Esophagus muscularis mucosa (tissue), 4 donors: ENCODE measurements around the gene MAN1B1. TPM values are rescaled to one million over a fixed set of nuclear protein-coding genes. Genes with fewer than 3 reads are reported as not detected.
A peak's percentile ranks its signal among the peaks of the same experiment; 100 is the strongest.

Experiments
- DNase-seq: peaks from one replicate; pipeline ENCODE4 v3.0.0-alpha.2; 2017; ENCODE audit errors: extremely low spot score
- H3K27ac ChIP-seq, 4 donors: fragments of 200-600 bp; sonication (generic); replicated peaks in 1 of 4; 1 replicate in 3 of 4; 2 replicates in 1 of 4; pipeline ENCODE4 v1.5.1; 2016 to 2019; ENCODE audit warnings: mild to moderate bottlenecking in 1 of 4
- H3K27me3 ChIP-seq, 4 donors: fragments of 200-600 bp; sonication (generic); one replicate each; pipeline versions ENCODE4 v1.5.1 to v1.6.0; 2016 to 2019
- H3K36me3 ChIP-seq, 4 donors: fragments of 200-600 bp; sonication (generic); one replicate each; pipeline ENCODE4 v1.5.1; 2016 to 2019
- H3K4me1 ChIP-seq, 4 donors: fragments of 200-600 bp; sonication (generic); one replicate each; pipeline ENCODE4 v1.5.1; 2016 to 2019
- H3K4me3 ChIP-seq, 4 donors: fragments of 200-600 bp; sonication (generic); 1 replicate in 2 of 4; 2 replicates in 2 of 4; pipeline ENCODE4 v1.5.1; 2016 to 2019; ENCODE audit warnings: mild to moderate bottlenecking in 4 of 4, moderate library complexity in 1 of 4
- H3K9me3 ChIP-seq, 4 donors: fragments of 200-600 bp; sonication (generic); 1 replicate in 3 of 4; 2 replicates in 1 of 4; pipeline ENCODE4 v1.5.1; 2016 to 2019
- EP300 ChIP-seq: sonication (generic); formaldehyde crosslinking; IDR thresholded peaks from one replicate; pipeline ENCODE4 v1.6.1; 2017; ENCODE audit warnings: antibody characterized with exemption
- POLR2A ChIP-seq: fragments of 450-650 bp; IDR thresholded peaks from one replicate; pipeline ENCODE4 v1.6.1; 2017; ENCODE audit warnings: antibody characterized with exemption, moderate library complexity, mild to moderate bottlenecking, low read depth
- POLR2AphosphoS5 ChIP-seq, 2 donors: sonication (generic); formaldehyde crosslinking; IDR thresholded peaks; one replicate each; pipeline ENCODE4 v1.6.1; 2017; ENCODE audit warnings: antibody characterized with exemption in 2 of 2
- WGBS: methylation state at CpG from one replicate; pipeline ENCODE4 v1.1.5; 2018; 5-methylcytosine and 5-hydroxymethylcytosine counted together
- intact Hi-C: fragments of 100-400 bp; cut with DNase I; formaldehyde crosslinking; loops from one replicate; pipeline ENCODE4 v1.15.1; 2023
- total RNA-seq, 4 donors: library from RNA; depleted of rRNA; stranded (reverse); fragments of >200 nt; gene quantifications; one replicate each; pipeline versions ENCODE4 v1.1.0 to v1.2.1, GENCODE V29; 2016
- TF ChIP-seq, protein P1 (sequence below), 3 experiments: fragments of 200-600 bp in 2 of 3; fragments of 450-650 bp in 1 of 3; sonication (generic) in 2 of 3; IDR thresholded peaks; one replicate each; pipeline ENCODE4 v1.5.1; 2017 to 2019; ENCODE audit warnings: antibody characterized with exemption in 3 of 3, mild to moderate bottlenecking in 2 of 3, moderate library complexity in 1 of 3

The MAN1B1 gene
- total RNA-seq, 4 donors from 2014 or later: 22.4 to 36.6 (median 27.0) TPM

DNA sequence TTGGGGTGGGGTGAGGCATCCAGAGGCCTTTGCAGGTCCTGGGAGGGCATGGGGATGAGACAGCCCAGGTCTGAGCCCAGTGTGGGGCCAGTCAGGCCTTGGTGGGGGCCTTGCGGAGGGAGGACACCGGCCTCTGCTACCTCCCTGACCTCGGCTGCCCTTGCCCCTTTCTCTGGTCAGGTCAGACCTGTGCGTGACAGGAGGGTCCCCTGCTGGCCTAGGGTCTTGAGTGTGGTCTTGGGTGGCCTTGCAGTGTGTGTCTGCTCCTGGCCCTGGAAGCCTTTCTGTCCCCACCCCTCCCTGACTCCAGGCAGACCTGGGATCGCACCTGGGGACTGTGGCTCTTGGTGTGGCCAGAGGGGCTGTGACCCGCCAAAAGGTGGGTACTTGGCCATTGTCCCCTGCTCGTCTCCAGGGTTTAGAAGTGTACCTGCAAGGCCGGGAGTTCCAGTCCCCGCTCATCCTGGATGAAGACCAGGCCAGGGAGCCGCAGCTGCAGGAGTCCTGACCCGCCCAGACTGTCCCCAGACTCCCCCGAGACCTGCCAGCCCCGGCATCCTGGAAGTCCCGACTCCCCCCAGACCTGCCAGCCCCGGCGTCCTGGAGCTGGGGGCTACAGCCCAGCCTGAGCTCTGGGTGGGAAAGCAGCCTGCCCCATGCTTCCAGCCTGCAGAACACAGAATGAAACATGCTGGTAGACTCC lies 4.4 kb upstream of the MAN1B1 start:
- Histone ChIP-seq H3K27ac (peak overlapping the region; percentile 69 to 98 (median 75)), H3K27me3 (peaks cover 0 to 15% (median 0%) of the 10 kb centered on the region in 4 donors), H3K4me1 (peaks cover 25 to 63% (median 55%) of the 10 kb centered on the region in 4 donors), H3K9me3 (no peaks in the 10 kb centered on the region), H3K36me3 (peaks cover 6 to 50% (median 49%) of the 10 kb centered on the region in 4 donors), H3K4me3 (no peak overlapping the region)
- TF ChIP-seq, protein P1, sequence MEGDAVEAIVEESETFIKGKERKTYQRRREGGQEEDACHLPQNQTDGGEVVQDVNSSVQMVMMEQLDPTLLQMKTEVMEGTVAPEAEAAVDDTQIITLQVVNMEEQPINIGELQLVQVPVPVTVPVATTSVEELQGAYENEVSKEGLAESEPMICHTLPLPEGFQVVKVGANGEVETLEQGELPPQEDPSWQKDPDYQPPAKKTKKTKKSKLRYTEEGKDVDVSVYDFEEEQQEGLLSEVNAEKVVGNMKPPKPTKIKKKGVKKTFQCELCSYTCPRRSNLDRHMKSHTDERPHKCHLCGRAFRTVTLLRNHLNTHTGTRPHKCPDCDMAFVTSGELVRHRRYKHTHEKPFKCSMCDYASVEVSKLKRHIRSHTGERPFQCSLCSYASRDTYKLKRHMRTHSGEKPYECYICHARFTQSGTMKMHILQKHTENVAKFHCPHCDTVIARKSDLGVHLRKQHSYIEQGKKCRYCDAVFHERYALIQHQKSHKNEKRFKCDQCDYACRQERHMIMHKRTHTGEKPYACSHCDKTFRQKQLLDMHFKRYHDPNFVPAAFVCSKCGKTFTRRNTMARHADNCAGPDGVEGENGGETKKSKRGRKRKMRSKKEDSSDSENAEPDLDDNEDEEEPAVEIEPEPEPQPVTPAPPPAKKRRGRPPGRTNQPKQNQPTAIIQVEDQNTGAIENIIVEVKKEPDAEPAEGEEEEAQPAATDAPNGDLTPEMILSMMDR (IDR thresholded peaks at IDR 0.05): no peak
- TF ChIP-seq EP300 (no peak), POLR2AphosphoS5 (IDR thresholded peaks at IDR 0.05) (no peak), POLR2A (no peak)
- intact Hi-C loops: no loop called here
- 83% methylated on average over 7 of the region's 16 CpGs for WGBS
- no peak for DNase-seq

DNA sequence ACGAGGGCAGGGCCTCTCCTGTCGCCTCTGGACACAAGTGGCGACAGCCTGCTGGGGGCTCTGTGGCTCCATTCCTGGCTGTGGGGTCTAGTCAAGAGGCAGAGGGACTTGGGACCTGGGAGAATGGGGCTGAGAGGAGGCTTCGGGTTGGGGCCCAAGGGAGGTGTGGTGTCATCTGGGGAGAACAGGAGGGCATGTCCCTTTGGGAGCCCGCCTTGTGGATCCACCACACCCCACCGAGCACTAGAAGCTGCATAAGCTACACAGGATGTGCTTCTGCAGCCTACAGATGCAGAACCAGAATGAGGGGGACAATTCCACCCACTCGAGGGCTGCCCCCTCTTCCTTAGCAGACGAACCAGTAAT lies 3.9 kb upstream of the MAN1B1 start:
- H3K4me3 ChIP-seq: no peak overlapping the region
- H3K9me3 ChIP-seq: no peaks in the 10 kb centered on the region
- intact Hi-C loops: no loop called here
- TF ChIP-seq POLR2AphosphoS5 (IDR thresholded peaks at IDR 0.05): no peak
- TF ChIP-seq EP300: no peak
- no peak for TF ChIP-seq POLR2A
- TF ChIP-seq, protein P1 (IDR thresholded peaks at IDR 0.05): no peak
- peaks cover 0 to 15% (median 0%) of the 10 kb centered on the region in 4 donors for H3K27me3 ChIP-seq
- peaks cover 6 to 50% (median 49%) of the 10 kb centered on the region in 4 donors for H3K36me3 ChIP-seq
- peaks cover 28 to 65% (median 55%) of the 10 kb centered on the region in 4 donors for H3K4me1 ChIP-seq
- H3K27ac ChIP-seq: peak overlapping the region; percentile 69 to 98 (median 75)
- 83% methylated on average over 5 of the region's 8 CpGs for WGBS
- no peak for DNase-seq

DNA sequence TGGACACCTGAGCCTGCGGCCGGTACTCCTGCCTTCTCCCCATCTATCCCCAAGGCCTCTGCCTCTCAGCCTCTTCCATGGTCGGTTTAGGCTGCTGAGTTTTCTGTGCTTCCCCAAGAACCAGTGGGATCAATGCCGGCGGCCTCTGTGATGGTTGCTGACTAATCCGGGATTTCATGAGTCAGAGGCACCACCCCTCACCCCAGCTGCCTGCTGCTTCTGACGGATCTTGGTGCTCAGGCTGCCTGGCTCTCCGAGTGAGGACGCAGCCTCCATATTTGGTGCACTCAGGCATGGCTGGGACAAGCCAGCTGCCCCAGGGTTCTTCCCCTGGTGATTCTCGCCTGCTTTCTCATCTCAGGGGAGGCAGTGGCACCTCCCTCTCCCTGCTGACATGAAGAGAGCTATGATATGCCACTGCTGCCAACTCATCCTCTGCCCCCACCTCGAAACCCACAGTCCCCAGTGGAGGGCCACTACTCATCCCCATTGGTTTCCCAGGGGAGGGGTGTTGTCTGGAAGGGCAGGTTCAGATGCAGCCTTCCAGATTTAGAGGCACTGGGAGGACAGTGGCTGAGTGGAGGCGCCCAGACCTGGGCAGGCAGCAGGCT lies 3.3 kb upstream of the MAN1B1 start:
- Histone ChIP-seq H3K4me1 (peaks cover 22 to 64% (median 54%) of the 10 kb centered on the region in 4 donors), H3K36me3 (peaks cover 6 to 51% (median 49%) of the 10 kb centered on the region in 4 donors), H3K4me3 (no peak overlapping the region), H3K27me3 (peaks cover 0 to 9% (median 0%) of the 10 kb centered on the region in 4 donors), H3K27ac (peak overlapping the region; percentile 69 to 98 (median 75)), H3K9me3 (no peaks in the 10 kb centered on the region)
- TF ChIP-seq POLR2AphosphoS5 (IDR thresholded peaks at IDR 0.05): peak; percentile 51 to 55
- no peak for TF ChIP-seq EP300
- peak; percentile 93 for DNase-seq
- intact Hi-C loops: no loop called here
- WGBS: 57% methylated on average over 9 of the region's 12 CpGs

DNA sequence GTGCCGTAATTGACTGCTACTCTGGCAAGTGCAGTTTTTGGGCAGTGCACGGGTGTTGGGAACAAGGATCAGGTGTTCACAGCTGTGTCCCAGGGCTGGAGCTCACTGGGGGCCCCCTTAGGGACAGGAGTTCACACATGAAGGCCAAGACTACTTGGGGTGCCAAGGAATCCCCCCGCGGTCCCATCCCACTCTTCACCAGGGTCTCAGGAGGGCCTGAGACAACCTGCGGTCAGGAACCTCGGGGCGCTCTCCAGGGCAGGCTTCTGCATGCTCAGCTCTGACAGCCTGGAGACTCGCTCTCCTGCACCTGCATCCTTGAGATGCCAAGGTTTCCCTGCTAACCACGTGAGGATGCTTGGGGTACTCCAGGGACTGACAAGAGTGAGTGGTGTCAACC lies 2.3 kb upstream of the MAN1B1 start:
- DNase-seq: no peak
- TF ChIP-seq, protein P1 (IDR thresholded peaks at IDR 0.05): no peak
- TF ChIP-seq POLR2A: no peak
- TF ChIP-seq POLR2AphosphoS5 (IDR thresholded peaks at IDR 0.05): no peak
- no peak for TF ChIP-seq EP300
- 77% methylated on average over 3 of the region's 9 CpGs for WGBS
- H3K36me3 ChIP-seq: peaks cover 6 to 49% (median 42%) of the 10 kb centered on the region in 4 donors
- H3K4me1 ChIP-seq: peaks cover 19 to 64% (median 48%) of the 10 kb centered on the region in 4 donors
- peaks cover 0 to under 1% (median 0%) of the 10 kb centered on the region in 4 donors for H3K27me3 ChIP-seq
- H3K27ac ChIP-seq: peak overlapping the region in 3 of 4 donors; percentile 69 to 98 (median 74)
- H3K9me3 ChIP-seq: no peaks in the 10 kb centered on the region
- no peak overlapping the region for H3K4me3 ChIP-seq
- intact Hi-C loops: no loop called here

DNA sequence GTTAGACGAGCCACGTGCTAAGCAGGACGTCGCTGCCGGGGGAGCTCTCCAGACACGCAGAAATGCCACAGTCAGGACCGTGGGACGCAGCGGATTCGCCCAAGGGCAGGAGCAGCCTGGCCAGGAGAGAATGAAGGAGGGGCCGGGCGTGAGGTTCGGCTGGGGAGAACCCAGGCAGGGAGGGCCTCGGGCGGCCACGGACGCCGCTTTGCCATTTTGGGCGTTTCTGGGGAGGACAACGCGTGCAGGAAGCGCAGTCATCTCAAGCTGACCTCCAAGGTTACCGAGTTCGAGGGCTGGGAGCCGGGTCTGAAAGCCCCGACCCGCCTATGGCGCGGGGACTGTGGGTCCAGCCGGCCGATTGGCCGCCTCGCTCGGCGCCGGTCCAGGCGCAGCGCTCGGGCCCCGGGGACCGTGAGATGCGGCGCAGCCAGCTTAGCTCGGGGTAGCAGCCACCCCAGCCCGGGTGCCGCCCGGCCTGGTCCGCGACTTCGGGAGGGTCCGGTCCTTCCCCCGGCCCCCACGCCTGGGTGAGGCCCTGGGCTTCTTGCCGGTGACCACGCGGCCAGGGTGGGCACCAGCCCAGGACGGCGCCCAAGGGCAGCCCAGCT lies 760 bp upstream of the MAN1B1 start:
- Histone ChIP-seq H3K4me3 (peak overlapping the region; percentile 79 to 95 (median 86)), H3K4me1 (peaks cover 19 to 64% (median 49%) of the 10 kb centered on the region in 4 donors), H3K27ac (peak overlapping the region; percentile 95 to 99 (median 98)), H3K27me3 (no peaks in the 10 kb centered on the region), H3K36me3 (peaks cover 6 to 49% (median 41%) of the 10 kb centered on the region in 4 donors), H3K9me3 (no peaks in the 10 kb centered on the region)
- no peak for TF ChIP-seq POLR2A
- TF ChIP-seq, protein P1 (IDR thresholded peaks at IDR 0.05): no peak
- no peak for TF ChIP-seq EP300
- no peak for TF ChIP-seq POLR2AphosphoS5 (IDR thresholded peaks at IDR 0.05)
- intact Hi-C loops: no loop called here
- 5% methylated on average over 22 of the region's 58 CpGs for WGBS
- DNase-seq: no peak
